HuH-7 (cell line): ENCODE results near the gene KRT26.
"Not testable (repeated sequence)": the region's sequence is repeated elsewhere in the genome, so short reads cannot be mapped to it uniquely, and the experiment has no call there.

Source experiments
- DNase-seq: peaks from one replicate; pipeline ENCODE4 v3.0.0; 2011; ENCODE audit warnings: low spot score

The KRT26 gene

DNA sequence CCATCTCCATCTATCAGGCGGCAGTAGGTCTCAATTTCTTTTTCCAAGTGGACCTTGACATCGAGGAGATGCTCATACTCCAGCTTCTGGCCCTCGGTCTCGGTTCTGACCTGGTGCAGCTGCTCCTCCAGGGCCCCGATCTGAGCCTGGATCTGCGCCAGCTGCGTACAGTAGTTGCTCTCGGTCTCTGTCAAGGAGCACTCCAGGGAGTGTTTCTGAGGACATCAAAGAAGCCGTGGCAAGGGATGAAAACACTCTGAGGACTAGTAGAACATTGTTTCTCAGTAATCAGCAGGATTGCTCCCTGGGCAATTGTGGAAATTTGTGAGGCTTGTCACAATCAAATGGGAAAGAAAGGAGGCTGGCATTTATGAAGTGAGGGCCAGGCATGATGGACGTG, 21.8 kb upstream of the KRT26 start:
- DNase-seq, result no peak

DNA sequence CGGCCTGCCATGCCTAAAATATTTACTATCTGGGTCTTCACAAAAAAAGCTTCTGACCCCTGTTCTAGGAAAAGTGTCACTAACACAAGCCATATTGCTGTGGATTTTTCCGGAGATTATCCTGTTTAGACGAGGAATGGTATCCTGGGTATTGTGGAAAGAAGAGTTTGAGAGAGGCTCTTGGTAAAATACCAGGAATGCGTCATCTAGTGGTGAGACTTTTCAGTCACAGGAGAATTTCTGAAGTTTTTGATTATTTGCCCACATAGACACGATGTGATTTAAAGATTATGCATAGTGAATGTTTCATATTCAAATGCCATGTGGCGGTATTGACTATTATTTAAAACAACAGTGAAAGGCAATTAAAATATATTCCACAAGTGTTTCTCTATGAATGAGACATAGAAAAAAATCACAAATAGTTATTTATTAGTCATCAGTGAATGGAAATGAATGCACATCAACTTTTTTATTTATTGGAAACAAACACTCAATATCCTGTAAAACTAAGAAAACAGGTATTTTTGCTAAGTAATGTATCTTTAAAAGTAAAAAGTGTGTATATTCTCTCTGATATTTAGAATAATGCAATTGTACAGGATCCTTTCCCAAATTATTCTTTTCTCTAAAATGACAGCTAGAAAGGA, 19.9 kb upstream of the KRT26 start:
- DNase-seq, result peak; percentile 35

DNA sequence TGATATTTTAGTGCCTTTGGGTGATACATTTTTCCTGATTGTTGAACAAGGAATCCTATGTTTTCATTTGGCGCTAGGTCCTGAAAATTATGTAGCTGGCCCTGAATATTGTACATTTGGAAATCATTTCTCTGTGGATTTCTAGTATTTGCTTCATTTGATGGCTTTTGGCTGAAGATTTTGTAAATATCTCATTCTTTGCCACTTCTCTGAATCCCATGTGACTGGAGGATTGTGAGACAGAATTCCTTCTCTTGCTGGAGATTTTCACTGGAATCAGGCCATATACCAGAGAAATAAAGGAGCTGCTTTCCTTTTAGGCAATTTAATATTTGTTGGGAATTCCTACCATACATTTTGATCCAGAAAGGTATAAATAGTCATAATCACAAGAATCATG, 19.1 kb upstream of the KRT26 start:
- no peak for DNase-seq

DNA sequence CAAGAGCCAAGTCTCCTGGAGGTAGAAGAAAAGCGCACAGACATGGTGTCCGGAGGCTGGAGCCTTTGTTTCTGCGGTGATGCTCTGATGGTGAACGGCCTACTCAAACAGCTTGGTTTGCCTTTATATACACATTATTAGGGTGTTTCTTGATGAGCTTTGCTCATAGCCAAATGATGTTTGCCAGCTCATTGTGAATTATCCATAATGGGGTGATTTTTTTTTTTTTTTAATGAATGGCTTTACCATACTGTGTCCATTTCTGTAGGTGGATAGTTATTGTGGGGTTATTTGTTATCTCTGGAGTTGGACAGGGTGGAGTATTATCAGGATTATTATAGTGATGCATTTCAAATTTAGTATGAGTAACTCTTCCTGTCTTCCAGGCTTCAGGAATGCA, 10.4 kb upstream of the KRT26 start, which contains the start of gene KRT27:
Gene KRT27, minus strand, starts transcription at position 101 of the 400 bp plus-strand sequence. Its CDS starts 57 bp downstream, at position 44.
- no peak for DNase-seq

DNA sequence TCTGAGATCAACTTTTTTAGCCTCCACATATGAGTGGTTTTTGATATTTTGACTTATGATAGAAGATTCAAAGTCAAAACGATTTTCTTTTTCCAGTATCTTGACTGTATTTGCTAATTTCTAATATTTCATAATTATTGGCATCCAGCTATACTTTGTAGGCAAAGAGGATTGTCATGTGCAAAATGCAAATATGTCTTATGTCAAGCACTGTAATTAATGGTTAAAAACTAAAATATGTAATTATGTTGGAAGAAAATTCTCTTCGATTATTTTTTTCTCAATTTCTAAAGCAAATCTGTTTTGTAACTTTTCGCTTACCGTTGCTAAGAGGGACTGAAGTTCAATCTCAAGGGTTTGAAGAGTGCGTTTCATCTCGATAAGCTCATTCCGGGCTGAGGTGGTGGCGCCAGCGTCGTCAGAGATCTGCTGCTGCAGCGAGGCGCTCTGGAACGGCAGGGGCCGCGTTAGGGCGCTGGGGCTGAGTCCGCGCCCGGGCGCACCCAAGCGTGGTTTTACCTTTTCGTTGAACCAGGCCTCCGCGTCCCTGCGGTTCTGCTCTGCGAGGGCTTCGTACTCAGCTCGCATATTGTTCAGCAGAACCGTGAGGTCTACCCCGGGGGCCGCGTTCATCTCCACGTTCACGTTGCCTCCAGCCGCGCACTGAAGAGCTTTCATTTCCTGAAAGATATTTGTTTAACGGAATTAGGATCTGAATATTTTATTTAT, 7.3 kb upstream of the KRT26 start:
- DNase-seq, result peak; percentile 12

DNA sequence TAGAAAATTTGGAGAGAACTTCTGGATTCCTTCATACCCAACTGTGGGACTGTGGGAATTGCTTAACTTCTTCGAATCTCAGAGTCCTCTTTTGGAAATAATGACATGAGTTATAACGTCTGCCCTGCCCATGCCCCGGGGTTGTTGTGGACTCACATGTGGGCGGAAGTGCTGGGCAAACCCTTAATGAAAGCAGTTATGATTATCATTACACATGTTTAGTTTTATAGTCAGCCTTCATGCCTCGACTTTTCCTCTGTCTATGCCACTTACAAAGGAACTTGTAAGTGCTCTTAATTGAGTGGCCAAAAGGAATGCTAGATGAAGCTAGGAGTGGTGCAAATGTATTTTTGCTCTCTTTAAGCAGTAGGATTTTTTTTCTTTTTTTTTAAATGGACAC, 6.5 kb upstream of the KRT26 start:
- DNase-seq, result no peak

DNA sequence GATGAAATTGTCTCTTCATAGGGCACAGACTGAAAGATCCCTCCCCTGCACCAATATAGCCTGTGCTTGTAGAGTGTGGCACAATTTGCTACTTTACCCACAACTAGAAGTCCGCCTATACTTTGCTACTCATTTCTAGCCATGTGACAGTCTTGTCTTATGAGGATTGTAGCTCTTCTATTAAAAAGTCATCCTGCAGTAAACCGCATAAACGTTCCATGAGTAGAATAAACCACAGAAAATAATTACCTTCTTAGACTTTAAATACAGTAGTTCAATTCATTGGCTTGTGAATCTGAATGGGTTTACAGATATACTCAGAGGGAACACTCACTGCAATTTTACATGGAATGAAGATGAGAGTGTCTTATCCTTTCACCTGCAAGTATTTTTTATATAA, 6.0 kb upstream of the KRT26 start:
- DNase-seq, result no peak

DNA sequence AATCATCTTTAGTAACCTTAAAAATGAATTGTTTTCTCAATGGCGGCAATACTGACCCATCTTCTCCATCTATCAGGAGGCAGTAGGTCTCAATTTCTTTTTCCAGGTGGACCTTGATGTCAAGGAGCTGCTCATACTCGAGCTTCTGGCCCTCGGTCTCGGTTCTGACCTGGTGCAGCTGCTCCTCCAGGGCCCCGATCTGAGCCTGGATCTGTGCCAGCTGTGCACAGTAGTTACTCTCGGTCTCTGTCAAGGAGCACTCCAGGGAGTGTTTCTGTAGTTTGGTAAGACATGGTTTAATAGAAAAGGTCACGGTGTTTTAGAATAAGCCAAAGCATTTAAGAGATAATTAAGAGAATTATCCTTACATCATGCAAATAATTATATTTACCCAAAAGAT, 5.5 kb upstream of the KRT26 start:
- no peak for DNase-seq

DNA sequence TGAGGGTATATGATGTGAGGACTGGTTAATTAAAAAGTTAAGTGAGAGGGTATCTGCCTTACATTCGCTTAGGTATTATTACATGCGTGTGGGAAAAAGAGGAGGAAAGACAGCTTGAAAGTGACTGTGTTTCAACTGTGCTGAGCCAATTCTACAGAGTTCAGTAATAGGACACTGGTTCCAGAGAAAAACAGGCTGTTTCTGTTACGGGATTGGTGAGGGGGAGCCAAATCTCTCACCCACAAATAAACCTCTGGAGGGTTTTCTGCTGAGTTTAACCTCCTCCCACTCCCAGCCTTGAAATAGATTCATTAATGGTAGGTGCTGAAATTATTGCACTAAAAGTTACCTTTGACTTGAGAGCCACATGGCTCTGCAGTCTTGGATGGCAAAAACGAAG, 3.9 kb upstream of the KRT26 start:
- DNase-seq, result no peak

DNA sequence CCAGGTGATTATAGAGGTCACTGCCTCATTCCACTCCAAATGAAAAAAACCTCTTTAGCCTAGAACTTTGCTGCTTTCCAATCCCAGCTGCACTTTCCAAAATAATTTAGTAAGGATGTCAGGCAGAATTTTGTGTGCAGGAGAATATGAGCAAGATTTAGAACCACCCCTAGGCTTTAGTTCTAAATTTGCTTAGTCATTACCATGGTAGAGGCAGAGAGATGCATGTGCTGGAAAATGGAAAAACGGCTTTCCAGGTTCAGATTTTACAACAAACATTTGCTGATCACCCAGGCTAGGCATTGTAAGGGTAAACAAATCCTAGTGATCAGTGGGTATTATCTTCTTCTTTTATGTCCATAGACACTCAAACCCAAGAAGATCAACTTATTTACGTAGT, 6.3 kb downstream of the KRT26 start:
- DNase-seq, result no peak

DNA sequence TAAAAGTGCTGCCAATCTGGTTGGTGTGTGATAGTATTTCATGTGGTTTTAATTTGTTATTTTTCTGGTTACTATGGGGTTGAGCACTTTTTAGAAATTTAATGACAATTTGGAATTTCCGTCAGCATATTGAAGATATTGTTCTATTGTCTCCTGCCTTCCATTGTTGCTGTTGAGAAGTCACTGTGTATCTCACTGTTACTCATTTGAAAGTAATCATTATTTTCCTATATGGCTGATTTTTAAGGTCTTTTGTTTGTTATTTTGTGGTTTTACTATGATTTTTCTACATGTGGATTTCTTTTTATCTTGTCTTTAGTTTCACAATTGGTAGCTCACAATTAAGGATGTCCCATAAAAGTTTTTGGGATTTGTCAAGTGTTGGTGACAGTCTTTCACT, 8.2 kb downstream of the KRT26 start:
- no peak for DNase-seq

DNA sequence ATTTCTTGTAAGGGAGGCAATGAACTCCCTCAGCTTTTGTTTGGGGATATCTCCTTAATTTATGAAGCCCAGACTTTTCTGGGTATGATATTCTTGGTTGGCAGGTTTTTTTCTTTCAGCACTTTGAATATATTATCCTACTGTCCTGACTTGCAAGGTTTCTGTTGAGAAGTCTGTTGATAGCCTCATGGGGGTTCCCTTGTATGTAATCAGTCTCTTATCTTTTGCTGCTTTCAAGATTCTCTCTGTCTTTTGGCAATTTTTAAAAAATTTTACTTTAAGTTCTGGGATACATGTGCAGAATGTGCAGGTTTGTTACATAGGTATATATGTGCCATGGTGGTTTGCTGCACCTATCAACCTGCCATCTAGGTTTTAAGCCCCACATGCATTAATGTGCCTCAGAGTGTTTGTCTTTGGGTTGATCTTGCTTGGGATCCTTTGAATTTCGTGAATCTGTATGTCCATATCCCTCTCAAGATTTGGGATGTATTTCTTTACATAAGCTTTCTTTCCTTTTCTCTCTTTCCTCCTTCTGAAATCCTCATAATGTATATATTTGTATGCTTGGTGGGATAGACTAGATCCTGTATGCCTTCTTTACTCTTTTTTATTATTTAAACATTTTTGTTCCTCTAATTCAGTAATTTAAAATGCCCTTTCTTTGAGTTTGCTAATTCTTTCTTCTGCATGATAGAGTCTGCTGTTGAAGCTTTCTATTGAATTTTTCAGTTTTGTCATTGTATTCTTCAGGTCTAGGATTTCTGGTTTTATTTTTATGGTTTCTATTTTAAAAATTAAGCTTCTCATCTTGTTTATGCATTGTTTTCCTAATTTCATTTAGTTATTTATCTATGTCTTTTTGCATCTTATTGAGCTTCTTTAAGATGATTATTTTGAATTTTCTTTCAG, 11.6 kb downstream of the KRT26 start:
- no peak for DNase-seq

DNA sequence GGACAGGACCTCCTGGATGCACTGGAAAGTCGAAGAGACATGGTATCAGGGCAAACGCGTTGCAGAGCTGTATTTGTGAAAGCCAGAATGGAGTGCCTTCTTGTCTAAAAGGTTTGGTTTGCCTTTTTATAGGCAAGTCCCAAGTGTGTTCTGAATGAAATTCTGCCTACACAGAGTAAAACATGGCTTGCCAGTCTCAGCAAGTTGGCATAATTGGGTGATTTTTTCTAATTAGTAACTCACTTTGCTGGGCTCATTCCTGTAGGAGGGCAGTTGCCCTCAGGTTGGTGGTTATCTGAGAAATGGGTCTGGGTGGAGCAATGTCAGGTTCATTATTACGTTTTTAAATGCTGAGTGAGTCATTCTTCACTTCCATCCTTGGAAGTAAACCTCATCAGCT, 16.8 kb downstream of the KRT26 start, which contains the start of gene KRT25:
Gene KRT25, minus strand, starts transcription at position 101 of the 400 bp plus-strand sequence. Its CDS starts 60 bp downstream, at position 41.
- no peak for DNase-seq

DNA sequence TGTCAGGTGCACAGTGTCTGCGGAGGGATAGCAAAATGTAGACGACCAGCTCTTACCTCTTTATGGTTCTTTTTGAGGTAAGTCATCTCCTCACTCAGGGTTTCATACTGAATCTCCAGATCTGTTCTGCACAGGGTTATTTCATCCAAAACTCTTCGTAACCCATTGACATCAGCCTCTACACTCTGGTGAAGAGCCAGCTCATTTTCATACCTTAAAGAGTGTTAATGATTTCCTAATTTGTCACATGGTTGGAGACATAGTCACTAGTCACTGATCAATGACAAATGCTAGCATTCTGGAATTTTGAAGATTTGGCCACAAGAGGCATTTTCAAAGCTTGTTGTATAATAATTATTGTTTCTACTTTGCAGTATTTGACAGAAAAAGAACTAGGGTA, 18.2 kb downstream of the KRT26 start:
- DNase-seq, result no peak

DNA sequence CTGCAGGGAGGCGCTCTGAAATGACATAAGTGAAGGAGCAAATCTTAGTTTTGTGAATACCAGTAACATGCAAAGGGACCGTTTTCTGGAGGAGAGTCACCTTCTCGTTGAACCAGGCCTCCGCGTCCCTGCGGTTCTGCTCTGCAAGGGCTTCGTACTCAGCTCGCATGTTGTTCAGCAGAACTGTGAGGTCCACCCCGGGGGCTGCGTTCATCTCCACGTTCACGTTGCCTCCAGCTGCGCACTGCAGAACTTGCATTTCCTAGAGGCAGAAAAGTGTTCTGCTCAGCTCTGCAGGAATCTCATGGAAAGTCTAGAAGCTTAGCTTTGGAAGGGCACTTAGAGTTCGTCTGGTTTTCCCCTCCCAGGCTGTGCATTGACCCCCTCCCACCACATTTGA, 20.9 kb downstream of the KRT26 start:
- DNase-seq, result no peak

DNA sequence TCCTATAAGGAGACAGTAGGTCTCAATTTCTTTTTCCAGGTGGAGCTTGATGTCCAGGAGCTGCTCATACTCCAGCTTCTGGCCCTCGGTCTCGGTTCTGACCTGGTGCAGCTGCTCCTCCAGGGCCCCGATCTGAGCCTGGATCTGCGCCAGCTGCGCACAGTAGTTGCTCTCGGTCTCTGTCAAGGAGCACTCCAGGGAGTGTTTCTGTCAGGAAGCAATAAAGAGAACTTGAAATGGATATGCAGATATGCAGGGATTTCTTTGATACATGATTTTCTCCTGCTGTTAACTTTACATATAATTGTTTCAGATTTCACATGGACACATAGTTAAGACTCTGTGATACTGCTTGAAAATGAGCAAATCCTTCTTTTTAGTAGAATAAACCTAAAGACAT, 21.6 kb downstream of the KRT26 start:
- DNase-seq, result no peak

DNA sequence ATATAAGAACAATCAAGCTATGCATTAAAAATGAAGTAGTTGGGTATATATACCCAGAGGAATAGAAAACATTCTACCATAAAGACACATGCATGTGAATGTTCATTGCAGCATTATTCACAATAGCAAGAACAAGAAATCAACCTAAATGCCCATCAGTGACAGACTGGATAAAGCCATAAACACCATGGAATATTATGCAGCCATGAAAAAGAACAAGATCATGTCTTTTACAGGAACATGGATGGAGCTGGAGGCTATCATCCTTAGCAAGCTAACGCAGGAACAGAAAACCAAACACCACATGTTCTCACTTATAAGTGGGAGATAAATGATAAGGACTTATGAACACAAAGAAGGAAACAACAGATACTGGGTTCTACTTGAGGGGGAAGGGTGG, 23.3 kb downstream of the KRT26 start:
- not testable (repeated sequence) for DNase-seq

DNA sequence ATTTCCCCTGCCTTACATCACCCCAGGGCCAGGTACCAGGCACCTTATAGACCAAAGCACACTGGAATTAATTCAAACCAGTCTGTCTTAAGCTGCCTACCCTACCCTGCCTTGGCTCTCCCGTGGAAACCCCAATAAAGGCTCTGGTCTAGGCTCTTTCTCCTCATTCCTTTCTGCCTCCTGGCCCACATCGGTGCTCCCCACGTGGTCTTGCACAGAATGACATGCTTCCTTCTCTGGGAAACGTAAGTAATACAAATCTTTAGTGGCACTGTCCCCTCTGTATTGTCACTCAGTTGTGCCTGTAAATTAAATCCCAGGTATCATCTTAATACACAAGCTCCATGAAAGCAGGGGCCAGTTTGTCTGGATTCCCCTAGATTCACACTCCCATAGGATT, 33.4 kb downstream of the KRT26 start:
- no peak for DNase-seq

DNA sequence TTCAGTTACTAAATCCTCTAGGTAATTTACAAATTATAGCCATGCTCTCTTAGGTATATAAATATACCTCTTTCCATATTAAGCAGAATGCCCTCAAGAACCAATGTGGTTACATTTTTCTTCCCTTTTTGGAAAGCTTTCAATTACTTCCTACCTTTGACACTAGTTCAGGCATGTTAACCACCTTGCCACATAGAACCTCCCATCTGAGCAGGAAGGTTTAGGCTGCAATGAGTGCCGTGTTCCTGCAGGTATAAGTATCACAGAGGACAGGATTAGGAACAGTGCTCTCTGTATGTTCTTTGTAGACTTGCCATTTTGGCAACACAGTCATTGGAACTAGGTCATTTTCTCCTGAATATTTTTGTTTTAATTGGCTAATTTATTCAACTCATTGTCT, 37.0 kb downstream of the KRT26 start:
- no peak for DNase-seq

DNA sequence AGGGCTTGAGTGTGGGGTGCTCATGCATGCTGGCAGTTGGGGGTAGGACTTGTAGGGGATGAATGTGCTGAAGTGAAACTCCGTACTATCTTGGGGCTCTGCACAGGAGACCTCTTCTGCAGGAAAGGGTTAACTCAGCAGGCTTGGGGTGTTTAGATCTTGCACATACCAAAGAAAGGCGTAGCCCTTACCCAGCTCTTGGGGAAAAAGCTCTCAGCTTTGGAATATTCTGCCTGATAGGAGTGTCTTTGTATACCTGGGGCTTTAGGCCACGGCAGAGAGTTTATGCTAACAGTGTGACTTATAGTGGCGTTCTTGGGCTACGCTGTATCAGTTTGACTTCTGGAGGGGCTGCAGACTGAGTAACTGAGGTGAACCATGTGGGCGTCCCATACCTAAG, 38.0 kb downstream of the KRT26 start:
- no peak for DNase-seq

DNA sequence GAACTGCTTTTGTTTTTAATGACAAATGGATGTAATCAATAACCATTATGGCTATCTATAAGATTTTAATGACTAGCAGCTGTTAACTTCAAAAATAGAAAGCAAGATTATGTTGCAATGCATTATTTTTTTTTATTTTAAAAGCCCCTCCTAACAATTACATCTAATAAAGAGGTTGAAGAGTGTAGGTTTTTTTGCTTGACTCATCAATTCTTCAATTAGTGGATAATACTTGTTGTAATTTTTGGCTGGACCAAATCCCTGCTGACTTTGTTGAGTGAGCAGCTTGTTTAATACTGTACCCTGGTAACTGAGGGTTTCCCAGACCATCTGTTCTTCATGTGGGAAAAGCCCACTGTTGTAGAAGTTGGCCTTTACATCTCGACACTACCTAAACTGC, 41.0 kb downstream of the KRT26 start:
- DNase-seq, result no peak

DNA sequence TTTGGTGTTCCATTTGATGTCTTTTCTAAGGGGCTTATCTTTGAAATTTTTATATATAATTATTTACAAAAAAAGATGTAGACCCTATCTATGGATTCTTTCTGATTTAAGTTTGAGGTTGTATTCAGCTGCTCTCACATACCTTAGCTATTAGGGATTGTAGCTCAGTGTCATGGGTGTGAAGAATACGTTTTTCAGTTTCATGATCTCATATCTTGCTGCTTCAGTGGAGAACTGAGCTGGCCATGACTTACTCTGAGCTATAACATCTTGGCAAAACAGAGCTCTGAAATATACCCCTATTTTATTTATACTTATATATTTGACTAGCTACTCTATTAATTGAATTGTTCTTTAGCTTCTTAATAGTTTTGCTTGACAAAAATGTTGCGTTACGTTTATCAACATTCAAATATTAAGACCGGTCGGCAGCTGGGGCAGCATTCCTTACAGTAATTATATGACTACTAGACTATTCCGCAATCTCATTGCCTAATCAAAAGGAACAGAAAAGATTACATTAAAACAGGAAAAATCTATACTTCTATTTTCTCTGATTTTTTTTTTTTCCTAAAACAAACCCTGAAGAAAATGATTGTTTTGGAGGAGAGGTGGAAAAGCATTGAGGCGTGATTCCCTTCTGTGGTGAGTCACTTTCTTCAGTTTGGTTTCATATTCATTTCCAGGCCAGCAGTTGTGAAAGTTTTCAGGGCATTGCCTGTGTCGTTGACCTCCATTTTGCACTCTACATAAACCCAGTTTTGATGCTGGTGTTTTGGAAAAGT, 44.4 kb downstream of the KRT26 start:
- no peak for DNase-seq
